ENCODE results near the gene IP6K1.

- no peak for TF ChIP-seq GATA2 (IDR thresholded peaks at IDR 0.05; ENCODE audit: low read depth, low read length)
- no peak for TF ChIP-seq GATA3 (IDR thresholded peaks at IDR 0.05; ENCODE audit: low read depth, low read length)
These were observed 71.4 kb downstream of the IP6K1 start for GRCh38 chr3:49714728-49715550.
